ENCODE data around the gene PCED1A.

The PCED1A gene

DNA sequence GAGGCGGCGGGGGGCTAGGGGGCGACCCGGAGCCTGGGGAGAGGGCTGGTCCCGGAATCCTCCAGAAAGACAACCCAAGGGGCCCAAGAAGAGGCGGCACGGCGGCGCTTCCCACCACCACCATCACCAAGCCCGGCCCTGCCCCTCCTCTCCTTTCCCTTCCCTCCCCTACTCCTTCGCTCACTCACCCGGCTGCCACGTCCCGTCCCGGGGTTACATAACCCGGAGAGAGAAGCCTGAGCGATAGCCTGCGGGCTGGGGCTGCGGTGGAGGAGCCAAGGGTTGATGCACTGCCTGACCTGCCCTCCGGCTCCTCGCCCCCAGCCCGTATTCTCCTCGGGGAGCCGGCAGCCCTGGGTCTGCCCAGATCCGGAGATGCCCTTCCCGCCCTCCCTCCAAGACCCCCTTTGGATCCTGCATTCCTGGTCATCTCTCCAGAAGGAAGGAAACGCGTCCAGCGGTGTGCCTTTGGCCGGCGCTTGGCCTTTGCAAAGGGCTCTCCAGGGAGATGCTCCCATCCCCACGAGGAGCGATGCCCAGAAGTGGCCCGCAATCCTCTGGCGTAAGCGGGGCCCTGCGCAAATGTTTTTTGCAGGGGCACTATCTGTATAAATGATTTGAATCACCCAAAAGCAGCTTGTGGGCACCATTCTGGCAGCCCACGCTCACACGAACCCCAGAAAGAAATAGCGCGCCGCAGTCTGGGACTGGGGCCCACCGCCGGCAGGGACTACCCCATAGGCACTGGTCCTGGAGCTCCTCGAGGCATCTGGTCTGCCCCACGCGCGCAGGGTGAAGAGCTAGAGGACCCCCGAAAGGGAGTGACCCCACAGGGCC, 35.4 kb downstream of the PCED1A start:
- no peak for ATAC-seq

DNA sequence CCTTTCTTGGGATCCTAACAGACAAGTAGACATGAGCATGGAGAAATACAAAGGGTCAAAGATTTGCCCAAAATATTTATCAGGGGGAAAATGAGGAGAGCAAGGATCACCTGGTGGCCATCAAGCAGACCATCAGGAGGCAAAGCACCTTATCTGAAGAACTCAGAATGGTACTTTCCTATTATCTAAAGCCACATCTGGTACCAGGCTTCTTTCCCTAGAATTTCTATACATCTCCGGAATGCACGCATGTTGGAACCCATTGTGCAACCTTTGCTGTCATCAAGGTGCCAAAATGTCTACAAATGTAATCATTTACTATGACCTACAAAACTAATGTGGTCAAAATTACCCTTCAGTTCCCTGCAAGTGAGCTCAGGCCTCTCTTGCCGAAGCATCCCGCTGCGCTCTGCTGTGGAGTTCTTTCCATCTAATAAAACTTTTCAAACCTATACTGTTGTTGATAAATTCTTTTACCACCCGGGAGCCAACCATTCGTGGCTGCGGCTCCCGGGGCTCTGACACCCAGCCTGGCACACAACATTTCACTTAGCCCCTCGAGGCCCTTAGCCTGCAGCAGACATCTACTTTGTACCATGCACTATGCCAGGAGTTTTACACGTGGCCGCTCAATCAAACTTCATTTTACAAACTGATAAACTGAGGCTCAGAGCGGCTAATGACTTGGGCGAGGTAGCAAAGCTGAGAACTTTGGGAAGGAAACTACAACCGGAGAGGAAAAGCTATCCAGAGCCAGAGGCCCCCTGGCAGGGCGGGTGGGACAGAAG, 36.2 kb downstream of the PCED1A start:
- DNase-seq (no peak), ATAC-seq (no peak)

More for the DNA sequence above, 35.4 kb downstream of the PCED1A start:
- no peak for DNase-seq

DNA sequence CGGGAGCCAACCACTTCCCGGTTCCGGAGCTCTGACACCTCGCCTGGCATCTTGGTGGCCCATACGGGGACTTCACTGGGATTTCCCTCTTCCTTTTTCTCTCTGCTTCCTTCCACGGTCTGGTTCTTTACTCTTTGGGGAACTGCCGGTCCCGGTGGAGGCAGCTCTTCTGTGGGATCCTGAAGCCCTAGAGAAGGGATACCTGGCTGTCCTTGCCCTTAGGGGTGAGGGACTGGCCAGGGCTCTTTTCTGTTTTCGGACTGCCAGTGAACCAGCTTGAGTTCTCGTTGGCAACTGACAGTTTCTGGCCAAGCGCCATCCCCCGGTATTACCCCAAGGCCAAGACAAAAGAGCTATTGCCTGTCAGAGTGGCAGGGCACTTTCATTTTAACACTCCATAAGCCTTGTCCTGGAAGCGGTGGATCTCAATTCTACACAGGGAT, 39.1 kb downstream of the PCED1A start:
- DNase-seq, result no peak
- ATAC-seq, result no peak

DNA sequence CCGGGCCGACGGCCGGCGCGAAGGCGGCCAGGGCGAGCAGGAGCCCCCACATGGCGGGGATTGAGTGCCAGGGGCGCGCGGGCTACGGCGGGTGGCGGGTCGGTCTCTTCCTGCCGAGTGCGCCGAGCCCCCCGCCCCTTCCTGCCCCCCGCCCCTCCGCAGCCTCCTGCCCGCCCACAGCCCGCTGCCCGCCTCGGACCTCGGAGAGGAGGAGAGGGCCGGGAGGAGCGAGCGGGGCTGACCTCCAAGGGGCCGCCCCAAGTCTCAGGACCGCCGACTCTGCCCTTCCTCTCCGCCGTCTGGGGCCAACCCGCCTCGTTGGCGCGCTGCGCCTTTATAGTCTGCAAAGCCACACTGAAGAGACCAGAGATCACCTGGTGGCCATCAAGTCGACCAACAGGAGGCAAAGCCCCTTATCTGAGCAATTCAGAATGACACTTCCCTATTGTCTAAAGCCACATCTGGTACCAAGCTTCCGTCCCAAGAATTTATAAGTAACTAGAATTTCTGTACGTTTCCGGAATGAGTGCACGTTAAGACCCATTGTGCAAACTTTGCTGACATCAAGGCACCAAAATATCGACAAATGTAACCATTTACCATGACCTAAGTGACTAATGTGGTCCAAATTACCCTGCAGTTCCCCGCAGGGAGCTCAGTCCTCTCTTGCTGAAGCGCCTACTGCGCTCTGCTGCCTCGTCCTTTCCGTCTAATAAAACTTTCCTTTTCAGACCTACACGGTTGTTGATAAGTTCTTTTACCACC, 39.8 kb downstream of the PCED1A start, which contains the start of gene CPXM1:
Gene CPXM1 (minus strand): TSS at position 107 of the 765 bp plus-strand sequence. CDS start 55 bp downstream, at position 52.
- ATAC-seq, result peak; percentile 62
- peak; percentile 43 for DNase-seq

DNA sequence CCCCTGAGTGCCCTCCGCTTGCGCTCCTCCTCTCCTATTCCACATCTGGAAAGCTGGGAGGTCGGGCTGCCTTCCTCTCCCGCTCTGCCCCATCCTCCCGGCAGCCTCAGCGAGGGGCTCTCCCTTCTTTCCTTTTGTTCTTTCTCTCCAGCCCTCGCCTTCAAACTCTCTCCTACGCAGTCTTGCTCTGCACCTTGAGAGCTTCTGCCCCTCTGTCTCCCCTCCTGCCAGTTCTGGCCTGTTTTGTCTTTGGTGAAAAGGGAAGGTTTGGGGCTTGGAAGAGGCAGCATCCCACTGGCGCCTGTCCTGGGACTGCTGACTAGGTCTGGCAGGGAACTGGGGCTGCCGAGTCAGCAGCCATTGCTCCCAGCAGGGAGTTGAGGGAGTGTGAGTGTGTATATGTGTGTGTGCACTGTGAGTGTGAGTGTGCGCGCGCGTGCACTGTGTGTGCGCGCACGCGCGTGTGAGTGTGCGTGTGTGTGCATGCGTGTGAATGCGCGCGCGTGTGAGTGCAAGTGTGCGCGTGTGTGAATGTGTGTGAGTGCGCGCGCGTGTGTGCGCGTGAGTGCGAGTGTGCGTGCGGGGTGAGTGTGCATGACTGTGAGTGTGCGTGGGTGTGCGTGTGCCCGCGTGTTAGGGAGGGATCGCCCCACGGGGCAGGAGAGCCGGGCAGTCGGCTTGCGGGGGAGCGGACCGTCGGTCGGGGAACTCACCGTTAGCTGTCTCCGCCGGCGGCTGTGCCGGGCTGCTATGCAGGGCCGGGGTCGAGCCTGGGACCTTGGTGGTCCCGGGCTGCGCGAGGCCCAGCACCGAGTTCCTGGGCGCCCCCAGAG, 40.6 kb downstream of the PCED1A start:
- DNase-seq (peak; percentile 18), ATAC-seq (no peak)

DNA sequence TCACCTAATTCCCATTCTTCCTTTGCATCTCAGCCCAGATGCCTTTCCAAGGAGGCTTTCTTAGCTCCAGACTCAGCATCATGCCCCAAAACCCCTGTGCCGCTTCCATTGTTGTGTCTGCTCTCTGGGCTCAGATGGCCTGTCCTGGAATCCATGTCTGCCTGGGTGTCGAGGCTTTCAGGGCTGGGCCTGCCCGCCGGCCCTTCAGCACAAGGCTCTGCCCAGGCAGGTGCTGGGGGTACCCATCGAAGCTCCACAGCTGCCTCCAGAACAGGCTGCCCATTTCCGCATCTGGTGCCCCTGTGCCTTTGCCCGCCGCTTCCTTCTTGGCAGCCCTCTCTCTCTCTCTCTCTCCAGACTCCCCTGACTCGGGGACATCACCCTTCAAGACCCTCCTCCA, 41.2 kb downstream of the PCED1A start:
- ATAC-seq, result no peak
- no peak for DNase-seq

DNA sequence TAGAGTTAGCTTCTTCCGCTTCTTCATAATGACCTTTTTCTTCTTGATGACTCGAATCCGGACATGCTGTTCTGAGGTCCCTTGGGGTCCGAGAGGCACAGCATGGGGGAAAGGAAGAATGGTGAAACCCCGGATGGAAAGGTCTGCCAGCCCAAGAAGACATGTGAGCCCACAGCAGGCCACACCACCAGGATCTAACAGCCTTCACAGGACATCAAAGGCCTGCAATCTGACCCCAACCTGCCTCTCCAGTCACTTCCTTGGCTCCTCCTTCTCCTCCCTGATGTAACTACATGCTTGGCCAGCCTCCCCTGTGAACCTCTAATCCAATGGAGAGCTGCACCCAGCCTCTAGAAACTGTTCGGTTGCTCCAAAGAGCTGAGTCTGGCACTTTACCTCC, 41.6 kb downstream of the PCED1A start:
- DNase-seq, result no peak

DNA sequence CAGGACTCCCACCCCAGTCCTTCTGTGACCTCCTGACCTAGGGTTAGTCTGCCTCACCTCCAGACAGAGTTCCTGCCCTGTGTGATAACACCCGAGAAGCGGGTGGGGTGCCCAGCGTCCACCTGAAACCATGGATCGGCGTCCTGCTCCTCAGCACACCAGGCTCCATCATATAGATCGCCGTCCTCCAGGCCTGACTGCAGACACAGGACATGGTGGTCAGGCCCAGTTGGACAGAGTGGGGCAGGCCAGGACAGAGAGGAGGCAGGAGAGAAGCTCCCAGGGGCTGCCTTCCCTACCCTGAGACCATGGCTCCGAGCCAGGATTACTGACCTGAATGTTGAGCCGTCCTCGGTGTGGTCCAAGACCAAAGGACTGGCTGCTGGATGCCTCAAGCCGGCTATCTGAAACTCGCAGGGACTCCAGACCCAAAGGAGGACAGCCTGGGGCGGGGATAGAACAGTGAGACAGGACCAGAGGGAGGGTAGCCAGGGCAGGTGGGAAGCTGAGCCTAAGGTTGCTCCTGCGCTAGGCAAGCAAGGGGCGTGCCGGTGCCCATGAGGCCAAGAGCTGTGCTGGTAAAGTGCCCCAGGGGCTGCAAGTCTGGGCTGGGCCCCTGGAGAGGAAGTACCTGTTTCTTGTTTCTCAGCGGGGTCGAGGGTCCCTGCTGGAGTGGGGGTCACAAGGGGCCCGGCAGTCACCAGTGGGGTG, 42.2 kb downstream of the PCED1A start:
- DNase-seq, result no peak
- no peak for ATAC-seq

More for the DNA sequence above, 41.6 kb downstream of the PCED1A start:
- ATAC-seq, result no peak

DNA sequence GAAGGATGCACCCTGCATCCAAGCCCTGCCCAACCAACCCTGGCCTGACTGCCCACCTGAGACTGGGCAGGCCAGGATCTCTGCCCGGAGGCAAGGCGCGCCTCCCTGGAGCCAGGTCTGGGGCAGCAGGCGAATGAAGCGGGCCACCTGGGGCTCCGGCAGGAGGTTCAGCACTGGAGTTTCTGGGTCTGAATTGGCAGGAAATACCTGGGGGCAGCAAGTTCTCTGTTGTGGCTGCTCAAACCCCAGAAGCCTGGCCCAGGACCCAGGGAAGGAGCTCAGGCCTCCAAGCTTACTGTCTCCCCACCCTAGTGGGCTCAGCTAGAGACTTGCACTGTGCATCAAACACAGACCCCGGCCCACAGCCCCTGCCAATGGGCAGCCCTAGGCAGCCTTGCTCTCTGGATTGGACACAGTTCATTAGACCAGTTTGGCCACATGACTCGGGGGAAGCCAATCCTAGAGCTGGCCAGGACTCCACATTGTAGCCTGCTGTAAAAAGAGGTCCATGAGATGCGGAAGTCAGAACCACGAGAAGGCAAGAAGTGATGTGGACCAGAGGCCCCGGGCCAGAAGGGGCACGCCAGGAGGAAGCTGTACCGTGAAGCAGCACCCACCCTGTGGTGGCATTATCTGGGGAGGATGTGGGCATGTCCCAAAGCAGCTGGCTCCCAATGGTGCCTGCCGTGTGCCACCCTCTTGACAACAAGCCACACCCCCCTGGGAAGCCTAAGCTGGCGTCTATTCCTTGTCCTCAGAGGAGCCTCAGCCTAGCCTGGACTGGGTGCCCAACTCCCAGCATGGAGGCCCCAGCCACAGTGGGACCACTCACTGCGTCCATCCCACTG, 43.1 kb downstream of the PCED1A start:
- no peak for ATAC-seq
- DNase-seq, result no peak

DNA sequence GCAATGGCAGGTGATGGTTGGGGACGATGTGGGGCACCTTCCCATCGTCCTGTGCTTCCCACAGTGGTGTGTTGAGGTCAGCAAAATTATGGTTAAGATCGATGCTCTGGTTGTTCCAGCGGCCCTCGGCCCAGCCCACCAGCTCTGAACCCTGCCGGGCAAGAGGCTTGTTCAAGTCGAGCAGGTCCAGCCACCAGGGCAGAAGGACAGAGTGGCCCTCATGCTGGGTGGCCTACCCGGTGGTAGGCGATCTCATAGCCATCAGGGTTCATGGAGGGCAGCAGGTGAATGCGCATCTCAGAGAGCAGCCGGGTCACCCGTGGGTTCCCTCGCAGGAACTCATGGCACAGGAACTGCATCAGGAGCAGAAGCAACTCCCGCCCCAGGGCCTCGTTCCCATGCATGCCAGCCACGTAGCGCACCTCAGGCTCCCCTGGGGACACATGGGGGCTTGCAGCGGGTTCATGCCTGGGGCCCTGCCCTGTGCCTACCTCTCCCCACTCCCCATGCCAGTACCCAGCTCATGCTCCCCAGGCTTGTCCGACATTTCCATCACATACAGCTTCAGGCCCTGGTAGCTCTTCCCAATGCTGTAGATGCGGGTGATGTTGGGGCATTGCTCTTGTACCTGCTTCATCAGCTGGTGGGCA, 44.3 kb downstream of the PCED1A start:
- DNase-seq (no peak), ATAC-seq (no peak)

DNA sequence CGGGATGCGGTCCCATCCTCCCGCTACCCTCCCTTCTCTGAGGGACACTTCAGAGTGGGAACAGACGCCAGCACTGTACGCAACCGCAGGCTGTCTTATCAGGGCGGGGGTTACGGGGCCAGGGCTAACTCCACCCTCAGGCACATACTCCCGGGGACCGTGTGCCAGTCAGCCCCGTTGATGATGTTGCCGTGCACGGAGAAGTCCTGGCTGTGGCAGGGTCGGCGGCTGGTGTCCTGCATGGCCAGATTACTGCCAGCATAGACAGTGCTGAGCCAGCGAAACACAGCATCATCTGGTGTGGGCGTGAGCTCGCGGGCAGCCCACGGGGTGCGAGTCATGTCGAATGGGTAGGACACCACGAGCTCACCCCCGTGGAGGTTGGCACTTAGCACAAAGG, 45.0 kb downstream of the PCED1A start:
- DNase-seq (no peak), ATAC-seq (no peak)

DNA sequence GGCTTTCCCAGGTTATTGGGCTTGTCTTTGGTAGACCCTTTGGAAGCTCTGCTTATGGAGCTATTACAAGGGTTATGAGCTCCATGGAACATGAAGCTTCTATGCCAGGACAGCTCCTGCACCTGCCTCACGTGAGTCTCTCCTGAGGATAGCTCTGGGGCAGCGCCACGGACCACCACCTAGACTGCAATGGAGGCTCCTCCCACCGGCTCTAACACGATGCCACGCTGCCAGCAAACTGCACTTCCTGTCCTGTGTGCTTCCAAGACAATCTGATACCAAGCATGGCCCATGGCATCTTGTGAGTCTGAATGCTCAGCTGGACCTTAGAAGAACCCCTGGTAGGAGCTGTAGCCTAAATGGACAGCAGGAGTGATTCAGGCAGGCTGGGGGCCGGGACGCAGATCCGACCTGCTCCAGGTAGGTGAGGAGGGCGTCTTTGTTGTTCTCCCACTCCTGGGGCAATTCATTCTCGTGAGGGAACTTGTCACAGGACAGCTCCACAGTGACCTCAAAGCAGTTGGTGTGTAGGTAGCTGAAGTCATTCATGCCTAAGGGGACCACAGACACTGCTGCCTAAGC, 45.5 kb downstream of the PCED1A start:
- ATAC-seq (no peak), DNase-seq (no peak)

DNA sequence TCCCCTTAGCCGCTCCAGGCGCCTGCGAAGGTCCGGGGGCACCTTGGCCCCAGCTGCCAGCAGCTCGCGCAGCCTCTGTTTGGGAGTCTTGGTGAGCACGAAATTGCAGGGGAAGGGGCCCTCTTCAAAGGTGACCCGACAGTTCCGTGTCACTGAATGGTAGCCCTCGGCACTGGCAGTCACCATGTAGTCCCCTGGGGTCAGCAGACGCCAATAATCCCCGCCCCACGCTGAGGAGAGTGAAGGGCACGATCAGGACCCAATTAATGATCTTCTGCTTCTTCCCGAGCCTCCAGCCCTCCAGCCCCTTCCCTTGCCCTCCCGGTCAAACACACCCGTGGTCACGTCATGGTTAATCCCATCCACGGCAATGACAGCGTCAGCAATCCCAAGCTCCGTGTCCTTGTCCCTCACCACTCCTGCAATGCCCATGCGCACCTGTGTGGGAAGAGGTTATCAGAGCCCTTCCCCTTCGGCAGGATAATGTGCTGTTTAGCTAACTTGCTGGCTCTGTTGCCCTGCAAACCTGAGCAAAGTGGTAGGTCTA, 46.2 kb downstream of the PCED1A start:
- DNase-seq (no peak), ATAC-seq (no peak)

DNA sequence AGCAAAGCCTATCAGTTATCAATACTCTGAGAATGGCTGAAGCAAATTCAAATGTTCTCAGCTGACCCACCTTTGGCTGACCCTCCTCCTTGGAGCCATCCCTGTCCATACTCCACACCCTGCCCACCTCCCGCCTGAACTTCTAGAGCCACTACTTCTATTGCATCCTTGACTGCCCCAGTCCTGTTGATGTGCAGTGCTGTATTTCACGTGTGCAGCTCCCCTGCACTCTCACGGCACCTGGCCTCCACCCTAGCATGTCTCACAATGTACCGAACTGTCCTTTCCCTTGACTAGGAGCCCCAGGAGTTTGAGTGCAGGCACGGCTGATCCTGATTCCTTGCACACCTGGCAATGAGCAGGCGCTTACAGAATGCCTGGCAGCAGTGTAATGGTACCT, 47.0 kb downstream of the PCED1A start:
- ATAC-seq (no peak), DNase-seq (no peak)

All from stimulated activated naive CD8-positive, alpha-beta T cell treated with anti-CD3 and anti-CD28 coated beads, Interleukin-15, Interleukin-2, amounts not matched to agents 100 U/mL and 50 U/mL, for 24 hours (primary cell).